GM10847 (cell line): Measurements from ENCODE around the gene CCDC126.

Source experiments
- POLR2A ChIP-seq: IDR thresholded peaks from 2 replicates; pipeline ENCODE4 v1.6.1; 2011; ENCODE audit not compliant: insufficient read length; ENCODE audit errors: extremely low read depth

The CCDC126 gene, protein sequence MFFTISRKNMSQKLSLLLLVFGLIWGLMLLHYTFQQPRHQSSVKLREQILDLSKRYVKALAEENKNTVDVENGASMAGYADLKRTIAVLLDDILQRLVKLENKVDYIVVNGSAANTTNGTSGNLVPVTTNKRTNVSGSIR

DNA sequence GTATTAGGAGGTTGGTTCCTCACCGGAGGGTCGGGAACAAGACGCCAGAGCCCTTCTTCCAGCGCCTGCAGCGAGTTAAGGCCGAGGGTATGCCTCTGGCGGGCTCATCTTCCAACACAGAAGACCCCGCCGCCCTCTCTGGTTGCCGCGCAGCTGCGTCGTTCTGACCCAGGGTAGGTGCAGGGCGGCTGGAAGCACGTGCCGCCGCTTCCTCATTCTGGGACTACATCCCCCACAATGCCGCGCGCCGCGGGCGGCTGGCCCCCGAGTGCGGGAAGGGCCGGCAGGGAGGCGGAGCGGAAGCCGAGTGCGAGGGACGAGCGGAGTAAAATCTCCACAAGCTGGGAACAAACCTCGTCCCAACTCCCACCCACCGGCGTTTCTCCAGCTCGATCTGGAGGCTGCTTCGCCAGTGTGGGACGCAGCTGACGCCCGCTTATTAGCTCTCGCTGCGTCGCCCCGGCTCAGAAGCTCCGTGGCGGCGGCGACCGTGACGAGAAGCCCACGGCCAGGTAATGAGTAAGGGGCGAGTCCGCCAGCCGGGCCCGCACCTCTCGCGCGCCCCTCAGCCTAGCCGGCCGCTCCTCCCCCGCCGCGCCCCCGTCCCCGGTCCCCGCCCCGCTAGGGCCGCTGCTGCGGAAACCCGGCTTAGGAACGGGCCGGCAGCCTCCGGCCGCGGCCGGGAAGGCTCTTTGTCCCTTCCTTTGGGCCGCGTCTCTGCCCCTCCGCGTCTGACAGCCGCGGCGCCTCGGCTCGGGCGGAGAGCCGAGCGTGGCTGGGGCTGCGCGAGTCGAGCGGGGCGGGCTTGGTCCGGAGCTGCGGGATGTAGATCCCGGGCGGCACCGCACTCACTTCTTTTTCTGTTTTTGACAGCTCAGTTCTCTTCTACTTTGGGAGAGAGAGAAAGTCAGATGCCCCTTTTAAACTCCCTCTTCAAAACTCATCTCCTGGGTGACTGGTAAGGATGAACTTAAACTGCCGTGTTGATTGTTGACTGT is at the start of gene CCDC126:
Gene CCDC126 (plus strand): TSS at position 289 of the 998 bp plus-strand sequence. CDS start 13,934 bp downstream, outside the sequence.
- TF ChIP-seq POLR2A, result no peak

DNA sequence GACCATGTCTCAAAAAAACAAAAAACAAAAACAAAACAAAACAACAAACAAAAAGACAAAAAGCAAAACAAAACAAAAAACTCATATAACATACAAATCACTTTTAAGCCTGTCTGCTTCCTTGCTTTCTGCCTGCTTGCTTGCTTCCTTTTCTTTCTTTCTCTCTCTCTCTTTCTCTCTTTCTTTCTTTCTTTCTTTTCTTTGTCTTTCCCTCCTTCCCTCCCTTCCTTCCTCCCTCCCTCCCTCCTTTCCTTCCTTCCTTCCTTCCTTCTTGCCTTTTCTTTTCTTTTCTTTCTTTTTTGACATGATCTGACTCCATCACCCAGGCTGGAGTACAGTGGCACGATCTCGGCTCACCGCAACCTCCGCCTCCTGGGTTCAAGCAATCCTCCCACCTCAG is 49.5 kb upstream of the CCDC126 start:
- no peak for TF ChIP-seq POLR2A

DNA sequence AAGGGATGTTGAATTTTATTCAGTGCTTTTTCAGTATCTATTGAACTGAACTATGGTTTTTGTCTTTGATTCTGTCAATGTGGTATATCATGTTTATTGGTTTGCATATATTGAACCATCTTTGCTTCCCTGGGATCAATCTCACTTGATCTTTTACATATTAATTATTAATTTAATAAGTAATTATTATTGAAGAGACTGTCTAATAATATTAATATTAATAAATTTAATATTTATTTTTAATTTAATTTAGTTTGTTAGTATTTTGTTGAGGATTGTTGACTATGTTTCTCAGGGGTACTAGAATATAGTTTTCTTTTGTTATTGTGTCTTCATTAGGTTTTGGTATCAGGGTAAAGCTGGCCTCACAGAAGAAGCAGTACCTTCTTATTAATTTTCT is 38.9 kb upstream of the CCDC126 start:
- TF ChIP-seq POLR2A, result no peak

DNA sequence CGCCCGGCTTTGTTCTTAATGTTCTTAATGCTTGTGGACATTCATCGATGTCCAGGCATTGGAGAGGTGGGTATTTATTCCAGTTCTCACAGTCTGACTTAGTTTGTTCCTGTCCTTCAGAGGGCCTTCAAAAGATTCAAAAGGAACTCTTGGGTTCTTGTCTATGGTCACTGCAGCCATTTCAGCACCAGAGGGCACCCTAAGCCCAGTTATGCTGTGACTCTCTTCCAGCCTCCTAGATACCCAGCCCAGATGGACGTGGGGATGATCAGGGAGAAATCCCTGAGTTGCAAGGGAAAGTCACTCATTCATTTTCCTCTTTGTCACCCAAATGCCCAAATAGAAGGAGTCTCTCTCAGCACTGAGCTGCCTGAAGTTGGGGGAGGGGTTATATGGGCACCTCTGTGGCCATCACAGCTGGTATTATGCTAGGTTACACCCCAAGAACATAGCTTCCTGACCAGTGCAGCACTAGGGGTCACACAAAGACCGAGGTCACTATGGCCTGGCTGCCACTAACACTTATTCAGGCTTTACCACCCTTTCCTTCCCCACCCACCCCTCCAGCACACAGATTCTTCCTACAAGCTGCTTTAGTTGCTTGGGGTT is 26.5 kb upstream of the CCDC126 start:
- TF ChIP-seq POLR2A, result no peak

DNA sequence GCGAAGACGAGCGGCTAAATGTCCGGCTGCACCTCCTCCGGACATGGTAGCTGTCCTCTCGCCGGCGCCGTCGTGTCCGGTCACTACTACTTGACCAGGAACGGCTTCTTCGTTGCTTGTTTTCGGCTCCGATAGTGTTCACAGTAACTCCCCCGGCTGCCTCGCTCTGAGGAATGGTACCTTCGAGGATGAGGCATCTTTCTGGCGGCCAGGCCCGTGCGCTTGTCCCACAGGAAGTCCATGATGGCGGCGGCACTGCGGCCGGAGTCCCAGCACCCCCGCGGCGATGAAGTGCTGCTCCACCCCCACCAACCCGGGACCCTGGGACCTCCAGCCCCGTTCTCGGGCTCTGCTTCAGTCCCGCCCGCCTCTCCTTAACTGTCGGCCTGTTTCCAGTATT is 11.0 kb upstream of the CCDC126 start:
- no peak for TF ChIP-seq POLR2A

DNA sequence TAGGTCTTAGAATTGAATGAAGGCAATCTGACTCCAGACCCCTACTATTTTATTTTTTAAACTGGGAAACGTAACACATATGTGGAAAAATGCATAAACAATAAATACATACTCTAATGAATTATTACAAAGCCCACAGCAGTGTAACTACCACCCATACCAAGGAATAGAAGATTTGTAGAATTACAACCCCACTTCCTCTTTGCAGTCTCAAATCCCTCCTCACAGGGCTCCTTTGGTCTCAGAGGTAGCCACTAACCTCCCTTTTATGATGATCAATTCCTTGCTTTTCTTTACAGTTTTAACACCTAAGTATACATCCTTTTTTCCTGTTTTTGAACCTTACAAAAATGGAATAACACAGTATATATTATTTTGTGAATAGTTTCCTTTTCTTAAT is 6.7 kb upstream of the CCDC126 start:
- no peak for TF ChIP-seq POLR2A

DNA sequence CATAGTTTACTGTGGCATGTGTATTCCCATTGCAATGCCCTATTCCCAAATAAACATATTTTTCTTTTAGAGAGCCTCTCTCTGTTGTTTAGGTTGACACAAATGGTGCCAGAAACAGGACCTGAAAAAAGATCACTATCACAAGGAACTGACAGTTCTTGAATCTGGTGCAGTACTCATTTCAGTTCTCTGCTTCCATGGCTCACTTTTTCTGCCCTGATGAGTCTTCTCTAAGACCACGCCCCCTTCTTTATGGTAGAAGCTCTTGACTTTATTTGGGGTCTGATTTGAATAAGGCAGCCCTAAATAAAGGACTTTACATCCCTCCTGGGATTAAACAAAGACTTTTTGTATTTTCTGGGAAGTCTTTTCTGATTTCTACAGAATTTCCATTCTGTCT is 3.5 kb upstream of the CCDC126 start:
- TF ChIP-seq POLR2A, result no peak

DNA sequence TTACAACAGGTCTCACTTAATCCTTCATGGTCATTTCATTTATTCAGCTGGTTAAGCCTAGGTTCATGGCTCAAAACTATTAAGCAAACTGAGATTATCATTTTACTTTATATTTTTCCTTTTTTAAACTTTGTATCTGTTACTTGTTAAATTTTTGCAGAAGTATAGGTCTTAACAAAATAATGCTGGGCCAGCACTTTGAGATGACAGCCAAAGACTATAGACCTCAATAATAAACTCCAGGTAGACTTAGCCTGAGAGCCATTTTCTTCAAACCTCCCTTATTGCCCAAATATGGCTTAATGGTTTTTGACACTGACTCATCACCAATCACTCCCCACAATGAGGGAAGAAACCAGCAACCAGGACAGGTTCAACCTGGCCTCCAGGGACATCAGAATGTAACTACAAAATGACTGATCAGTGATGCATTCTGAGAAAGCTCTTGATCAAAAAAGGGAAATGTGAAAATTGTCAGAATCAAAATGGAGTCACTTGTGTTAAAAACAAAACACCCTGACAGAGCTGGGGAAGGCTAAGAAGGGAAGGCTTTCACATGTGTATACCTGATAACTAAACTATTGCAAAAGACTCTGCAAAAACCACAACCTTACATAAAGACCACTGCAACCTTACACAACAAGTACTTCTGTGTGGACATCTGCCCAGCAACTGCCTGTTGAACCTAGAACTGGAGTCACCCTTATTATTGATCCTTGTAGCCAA is 2.1 kb upstream of the CCDC126 start:
- TF ChIP-seq POLR2A, result no peak

DNA sequence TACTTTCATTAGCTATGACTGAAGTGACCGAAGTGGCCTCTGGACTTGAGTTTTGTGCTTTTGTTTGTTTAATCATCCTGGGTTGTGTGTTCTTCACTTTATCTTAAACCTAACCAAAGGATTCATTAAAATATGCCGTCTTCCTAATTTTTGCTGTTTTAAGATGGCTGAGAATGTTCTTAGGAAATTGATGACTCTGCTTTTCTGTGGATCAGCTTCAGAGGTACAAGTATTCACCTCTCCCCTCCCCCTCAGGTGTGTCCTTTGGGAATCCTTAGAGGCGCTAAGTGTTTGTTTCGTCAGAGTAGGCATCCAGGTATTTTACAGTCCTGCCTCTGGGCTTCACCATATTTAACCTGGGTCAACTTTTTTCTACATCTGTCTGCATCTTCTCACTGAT is 1.1 kb downstream of the CCDC126 start:
- TF ChIP-seq POLR2A, result no peak

DNA sequence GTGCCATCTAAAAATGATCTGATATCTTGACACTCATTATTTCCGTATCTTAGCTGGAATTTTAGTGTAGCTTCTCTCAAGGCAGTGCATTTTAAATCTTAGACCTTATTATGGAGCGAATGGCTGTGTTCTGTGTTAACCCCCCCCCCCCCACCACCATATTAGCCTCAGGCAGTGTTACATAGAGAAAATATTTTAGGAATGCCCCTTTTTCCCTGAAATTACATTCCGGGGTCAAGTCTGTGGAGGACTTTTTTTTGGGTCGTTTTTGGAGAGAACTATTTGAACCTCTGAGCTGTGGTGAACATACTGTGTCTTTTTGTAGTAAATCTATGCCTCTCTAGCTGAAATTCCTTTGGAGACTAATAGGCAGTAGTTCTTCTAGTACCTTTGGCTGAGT is 3.1 kb downstream of the CCDC126 start:
- TF ChIP-seq POLR2A, result no peak

DNA sequence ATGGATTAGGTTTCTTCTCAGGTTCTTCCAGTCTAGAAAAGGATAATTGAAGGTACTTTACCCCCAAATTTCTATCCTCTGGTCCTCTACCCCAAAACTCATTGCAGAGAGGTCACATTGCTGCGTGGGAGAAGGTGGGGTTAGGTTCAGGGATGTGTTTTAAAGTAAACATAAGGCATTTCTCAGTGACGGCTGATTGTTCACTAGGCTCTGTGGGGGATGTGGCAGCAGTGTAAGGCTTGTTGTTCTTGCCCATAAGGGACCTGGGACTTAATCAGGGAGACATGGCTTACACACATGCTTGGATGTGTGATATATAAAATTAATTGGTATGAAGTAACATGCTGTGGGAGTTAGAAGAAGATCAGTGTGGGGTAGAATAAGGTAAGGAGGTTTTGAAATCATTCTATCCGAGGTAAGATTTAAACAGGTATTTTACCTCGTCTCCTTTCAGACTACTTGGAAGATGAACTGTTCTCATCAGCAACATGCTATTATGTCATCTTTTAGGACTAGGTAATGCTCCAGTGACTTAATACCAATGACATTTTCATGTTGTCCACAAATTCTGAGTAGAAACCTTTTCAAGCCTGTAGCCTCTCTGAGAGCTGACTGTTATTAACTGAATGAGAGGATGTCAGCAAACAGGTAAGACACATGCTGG is 6.6 kb downstream of the CCDC126 start:
- TF ChIP-seq POLR2A, result no peak

DNA sequence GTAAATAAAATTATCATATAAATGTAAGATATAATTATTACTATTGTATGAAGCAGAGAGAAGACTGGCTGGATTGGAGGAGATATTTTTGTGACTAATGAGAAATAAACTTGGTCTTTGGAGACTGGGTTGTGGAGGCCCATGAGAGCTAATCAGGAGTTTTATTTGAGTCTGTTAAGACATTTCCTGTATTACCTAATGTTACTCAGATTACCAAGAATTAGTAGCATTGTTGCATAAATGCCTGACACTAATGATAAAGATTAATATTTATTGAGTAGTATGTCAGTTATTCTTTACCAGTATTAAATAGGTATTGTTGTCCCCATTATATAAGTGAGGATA is 7.1 kb downstream of the CCDC126 start:
- TF ChIP-seq POLR2A, result no peak

DNA sequence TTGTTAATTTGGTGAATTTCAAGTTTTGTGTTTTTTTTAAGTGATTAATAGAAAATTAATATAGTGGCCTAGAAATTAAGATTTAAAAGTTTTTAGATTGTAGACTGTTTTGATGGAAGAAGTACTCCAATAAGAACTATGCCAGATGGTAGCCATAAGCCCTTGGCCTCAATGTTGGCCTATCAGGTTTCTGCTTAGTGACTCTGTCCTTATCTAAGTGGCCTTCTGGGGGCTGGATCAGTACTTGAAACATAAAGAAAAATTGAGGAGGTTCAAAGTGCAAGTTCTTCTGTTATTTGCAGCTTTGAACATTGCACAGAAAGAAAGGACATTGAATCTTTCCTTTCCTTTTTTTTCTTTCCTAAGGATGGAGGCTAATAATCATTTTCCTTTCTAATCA is 9.9 kb downstream of the CCDC126 start:
- no peak for TF ChIP-seq POLR2A

DNA sequence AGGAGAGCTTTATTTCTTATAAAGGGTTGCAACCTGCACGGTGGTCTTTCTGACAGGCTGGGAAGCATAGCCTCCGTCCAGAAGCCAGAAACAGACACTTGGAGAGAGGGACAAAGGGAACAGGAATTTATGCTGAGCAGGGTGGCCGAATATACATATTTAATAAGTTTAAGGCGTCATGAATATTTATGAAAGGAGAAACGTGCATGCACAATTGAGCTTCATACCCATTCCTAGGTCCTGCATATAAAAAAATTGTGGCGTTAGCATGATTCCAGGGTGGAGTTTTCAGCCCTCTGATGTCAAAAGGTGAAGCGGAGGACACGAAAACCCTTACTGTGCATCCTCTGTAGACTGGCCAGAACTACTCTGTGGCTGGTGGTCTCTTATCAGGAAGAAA is 10.7 kb downstream of the CCDC126 start:
- no peak for TF ChIP-seq POLR2A

DNA sequence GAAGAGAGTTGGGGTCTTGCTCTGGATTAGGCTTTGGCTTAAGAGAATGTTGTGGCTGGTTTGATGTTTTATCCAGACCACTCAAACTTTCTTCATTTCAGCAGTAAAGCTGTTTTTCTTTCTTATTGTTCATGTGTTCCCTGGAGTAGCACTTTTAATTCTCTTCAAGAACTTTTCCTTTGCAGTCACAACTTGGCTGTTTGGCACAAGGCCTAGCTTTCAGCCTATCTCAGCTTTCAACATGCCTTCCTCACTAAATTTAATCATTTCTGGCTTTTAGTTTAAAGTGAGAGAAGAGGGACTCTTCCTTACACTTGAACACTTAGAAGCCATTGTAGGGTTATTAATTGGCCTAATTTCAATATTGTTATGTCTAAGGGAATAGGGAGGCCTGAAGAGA is 18.1 kb downstream of the CCDC126 start:
- TF ChIP-seq POLR2A, result no peak
